Measurements from ENCODE around the gene SMAD3.

- TF ChIP-seq ZNF223 (tag by site-specific recombination; IDR thresholded peaks at IDR 0.05): no peak
- TF ChIP-seq ZNF280D (tag by site-specific recombination; IDR thresholded peaks at IDR 0.05): no peak
- TF ChIP-seq KLF10 (tag by site-specific recombination; IDR thresholded peaks at IDR 0.05): no peak
- no peak for TF ChIP-seq ZNF121 (tag by site-specific recombination; IDR thresholded peaks at IDR 0.05)
- TF ChIP-seq ZFP3 (tag by site-specific recombination; IDR thresholded peaks at IDR 0.05; ENCODE audit: low read depth): no peak
- no peak for TF ChIP-seq CTCF (tag by site-specific recombination; IDR thresholded peaks at IDR 0.05)
- no peak for TF ChIP-seq ZNF148 (tag by site-specific recombination; IDR thresholded peaks at IDR 0.05; ENCODE audit: borderline replicate concordance)
- no peak for TF ChIP-seq ZBTB49 (tag by site-specific recombination; IDR thresholded peaks at IDR 0.05; ENCODE audit: low read depth)
- no peak for TF ChIP-seq ZNF677 (tag by site-specific recombination; IDR thresholded peaks at IDR 0.05)
- TF ChIP-seq ZNF16 (tag by site-specific recombination; IDR thresholded peaks at IDR 0.05; ENCODE audit: low read depth): no peak
- no peak for TF ChIP-seq INSM2 (tag by site-specific recombination; IDR thresholded peaks at IDR 0.05)
- TF ChIP-seq TCF7L2 (IDR thresholded peaks at IDR 0.05; ENCODE audit: borderline replicate concordance, low read depth, low read length): no peak
These were observed 121.3 kb downstream of the SMAD3 start for GRCh38 chr15:67186688-67187087.
